Activated T-helper 1 cell treated with anti-CD3 and anti-CD28 coated beads, Interleukin-2, amount 50 U/mL, for 16 hours (primary cell): ENCODE results near the gene SH3D21.

Experiments used
- DNase-seq, 2 donors: peaks; one replicate each; pipeline ENCODE4 v3.0.0-alpha.2; 2020; ENCODE audit warnings: low read depth in 1 of 2, low spot score in 1 of 2

SH3D21 gene

DNA sequence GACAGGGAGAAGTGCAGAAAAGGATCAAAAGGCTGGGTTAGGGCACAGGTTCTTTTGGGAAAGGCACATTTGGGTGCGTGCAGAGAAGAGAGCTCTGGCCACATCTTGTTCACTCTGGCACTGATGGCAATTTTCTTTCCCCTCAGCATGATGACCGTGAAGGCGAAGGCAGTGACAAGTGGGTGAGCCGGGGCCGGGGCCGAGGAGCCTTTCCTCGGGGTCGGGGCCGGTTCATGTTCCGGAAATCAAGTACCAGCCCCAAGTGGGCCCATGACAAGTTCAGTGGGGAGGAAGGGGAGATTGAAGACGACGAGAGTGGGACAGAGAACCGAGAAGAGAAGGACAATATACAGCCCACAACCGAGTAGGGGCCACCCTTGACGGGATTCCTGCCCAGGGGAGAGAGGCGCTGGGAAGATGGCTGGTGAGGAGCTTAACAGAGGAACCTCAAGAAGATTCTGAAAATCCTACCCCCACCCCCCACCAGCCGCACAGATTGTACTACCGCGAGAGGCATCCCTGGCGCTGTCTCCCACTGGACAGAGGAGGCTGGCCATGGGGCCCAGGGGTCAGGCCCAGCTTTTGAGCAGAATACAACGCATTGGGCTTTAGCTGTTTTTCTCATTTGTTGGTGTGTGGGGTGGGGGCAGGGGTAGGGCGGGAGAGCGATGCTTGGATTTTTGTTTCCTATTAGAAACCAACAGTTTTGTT lies 2.4 kb upstream of the SH3D21 start:
- no peak for DNase-seq

DNA sequence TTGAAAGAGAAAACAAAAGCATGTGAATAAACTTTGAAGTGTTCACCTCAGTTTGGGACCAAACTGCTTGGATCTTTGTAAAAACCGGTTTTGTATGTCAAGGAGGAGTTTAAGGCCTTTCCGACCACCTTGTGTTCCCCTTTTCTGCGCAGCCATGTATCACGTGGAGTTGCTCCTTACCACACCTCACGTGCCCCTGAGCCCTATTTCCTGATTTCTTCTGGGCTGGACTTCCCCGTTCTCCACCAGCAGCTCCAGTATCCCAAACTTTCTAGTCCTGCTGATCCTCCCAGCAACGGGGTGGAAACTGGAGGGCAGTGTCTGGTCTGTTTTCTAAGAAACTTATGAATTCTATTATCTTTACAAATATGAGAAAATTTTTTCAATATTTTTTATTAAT lies 1.6 kb upstream of the SH3D21 start:
- no peak for DNase-seq

DNA sequence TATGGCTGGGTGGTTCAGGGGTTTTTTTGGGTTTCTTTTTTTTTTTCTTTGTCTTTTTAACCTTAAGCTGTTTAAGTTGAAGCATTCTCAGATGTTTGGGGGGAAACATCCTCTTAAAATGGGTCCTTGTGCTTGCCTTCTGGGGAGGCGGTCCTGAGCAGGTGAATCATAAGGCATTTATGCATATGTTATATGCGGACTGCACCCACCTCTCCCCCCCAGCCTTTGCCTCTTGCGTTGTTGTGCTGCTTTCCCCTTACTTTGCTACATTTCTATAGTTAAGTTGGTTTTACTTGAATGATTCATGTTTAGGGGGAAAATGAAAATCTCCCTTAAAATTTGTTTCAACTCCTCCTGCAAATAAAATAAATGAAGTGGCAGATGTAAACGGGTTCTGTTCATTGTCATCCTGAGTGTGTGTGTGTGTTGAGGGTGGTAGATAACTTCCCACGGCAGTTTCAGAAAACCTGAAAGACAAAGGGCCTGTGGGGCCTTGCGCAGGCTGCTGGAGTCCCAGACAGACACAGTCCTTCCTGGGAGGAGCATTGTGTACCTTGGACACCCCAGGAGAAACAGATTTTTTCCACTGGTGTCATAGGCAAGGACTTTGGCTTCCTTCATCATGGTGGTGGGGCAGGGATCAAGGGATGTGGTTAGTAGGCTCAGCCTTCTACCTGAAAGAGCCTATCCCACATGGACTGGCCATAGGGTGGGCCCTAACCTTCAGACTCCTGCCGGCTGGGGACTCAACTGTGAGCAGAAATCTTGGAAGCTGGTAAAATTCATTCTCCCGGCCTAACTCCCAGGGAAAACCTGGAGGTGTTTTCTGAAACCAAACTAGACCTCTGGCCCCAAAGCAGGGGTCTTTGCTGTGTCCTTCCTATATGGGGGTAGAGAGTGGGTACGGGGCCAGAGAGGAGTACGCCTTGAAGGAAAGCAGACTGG lies 926 bp upstream of the SH3D21 start:
- no peak for DNase-seq

DNA sequence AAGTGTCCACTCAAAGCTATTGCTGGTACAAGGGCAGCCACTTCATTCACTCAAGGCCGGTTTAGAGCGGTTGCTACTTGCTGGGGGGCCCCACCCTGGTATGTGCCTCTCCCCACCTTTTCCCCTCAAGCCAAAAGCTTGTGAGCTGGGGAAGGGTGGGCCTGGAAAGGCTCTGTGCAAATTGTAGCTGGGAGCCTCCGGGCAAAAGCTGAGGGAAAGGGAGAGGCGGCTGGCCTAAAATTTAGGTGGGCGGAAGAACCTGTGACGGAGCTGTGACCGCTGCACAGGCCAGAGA lies 306 bp upstream of the SH3D21 start:
- no peak for DNase-seq

DNA sequence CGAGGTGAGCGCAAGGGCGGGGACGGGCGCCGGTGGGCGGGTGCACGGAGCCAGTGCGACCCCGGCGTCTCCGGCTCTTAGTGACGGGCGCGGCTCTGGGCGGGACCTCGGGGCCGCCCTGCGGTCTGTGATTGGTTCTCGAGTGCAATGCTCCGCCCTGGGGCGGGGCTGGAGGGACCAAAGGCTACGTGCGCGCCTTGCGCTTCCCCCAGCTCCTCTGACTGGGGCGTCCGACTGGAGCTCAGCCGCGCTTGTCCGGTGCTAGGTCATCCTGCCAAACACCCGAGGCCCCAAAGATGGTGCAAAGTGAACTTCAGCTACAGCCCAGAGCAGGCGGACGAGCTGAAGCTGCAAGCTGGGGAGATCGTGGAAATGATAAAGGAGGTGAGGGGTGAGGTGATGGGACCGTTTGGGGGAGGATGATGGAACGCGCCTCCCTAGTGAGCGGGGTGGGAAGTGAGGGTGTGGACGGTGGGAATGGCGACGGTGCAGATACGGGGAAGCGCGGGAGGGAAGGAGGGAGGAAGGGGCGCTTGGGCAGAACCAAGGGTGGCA lies 811 bp downstream of the SH3D21 start:
- DNase-seq = peak; percentile 80 to 86

DNA sequence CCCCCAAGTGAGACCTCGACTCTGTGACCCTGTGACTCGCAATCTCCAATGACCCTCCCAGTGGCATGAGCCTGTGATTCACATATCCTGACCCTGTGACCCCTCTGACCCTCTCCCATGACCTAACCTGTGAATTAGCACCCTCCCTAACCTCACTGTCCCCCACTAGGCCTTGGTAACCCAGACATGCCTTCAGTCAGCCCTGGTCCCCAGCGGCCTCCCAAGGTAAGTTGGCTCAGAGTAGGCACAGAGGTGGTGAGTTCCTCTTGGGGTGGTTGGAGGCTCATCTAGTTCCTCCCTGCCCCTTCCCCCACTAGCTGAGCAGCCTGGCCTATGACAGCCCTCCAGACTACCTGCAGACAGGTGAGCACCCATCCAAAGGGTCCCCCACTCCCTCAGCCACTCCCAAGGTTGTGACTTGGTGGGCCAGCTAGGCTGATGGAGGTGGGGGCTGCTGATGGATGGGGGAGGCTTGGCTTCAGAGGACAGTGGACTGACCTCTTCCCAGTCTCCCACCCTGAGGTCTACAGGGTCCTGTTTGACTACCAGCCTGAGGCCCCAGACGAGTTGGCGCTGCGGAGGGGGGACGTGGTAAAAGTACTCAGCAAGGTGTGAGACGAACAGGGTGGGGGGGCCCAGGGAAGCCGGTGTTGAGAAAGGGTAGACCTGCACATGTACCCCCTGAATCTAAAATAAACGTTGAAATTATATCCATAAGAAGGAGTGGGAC lies 1.6 kb downstream of the SH3D21 start:
- DNase-seq = no peak

DNA sequence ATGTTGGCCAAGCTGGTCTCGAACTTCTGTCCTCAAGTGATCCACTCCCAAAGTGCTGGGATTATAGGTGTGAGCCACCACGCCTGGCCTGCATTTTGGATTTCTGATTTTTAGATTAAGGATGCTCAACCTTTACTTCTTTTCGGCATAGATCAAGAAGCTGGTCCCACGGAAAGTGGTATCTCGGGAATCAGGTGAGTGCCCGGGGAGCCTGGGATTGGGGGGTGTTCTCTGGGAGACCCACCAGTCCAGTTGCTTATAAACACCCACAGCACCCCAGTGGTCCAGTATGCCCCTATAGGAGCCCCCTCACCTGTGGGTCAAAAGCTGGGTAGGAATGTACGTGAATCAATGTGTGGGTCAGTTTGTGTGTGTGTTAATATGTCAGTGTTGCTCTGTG lies 3.2 kb downstream of the SH3D21 start:
- no peak for DNase-seq

DNA sequence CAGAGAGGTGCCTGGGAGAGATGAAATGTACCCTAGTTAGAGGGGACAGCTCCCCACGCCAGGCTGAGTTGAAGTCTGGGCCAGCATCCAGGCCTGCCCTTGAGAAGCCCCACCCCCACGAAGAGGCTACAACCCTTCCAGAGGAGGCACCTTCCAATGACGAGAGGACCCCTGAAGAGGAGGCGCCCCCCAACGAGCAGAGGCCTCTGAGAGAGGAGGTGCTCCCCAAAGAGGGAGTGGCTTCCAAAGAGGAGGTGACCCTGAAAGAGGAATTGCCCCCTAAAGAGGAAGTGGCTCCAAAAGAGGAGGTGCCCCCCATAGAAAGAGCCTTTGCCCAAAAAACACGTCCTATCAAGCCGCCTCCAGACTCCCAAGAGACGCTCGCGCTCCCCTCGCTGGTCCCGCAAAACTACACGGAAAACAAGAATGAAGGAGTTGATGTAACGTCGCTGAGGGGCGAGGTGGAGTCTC lies 14.2 kb downstream of the SH3D21 start:
- no peak for DNase-seq

DNA sequence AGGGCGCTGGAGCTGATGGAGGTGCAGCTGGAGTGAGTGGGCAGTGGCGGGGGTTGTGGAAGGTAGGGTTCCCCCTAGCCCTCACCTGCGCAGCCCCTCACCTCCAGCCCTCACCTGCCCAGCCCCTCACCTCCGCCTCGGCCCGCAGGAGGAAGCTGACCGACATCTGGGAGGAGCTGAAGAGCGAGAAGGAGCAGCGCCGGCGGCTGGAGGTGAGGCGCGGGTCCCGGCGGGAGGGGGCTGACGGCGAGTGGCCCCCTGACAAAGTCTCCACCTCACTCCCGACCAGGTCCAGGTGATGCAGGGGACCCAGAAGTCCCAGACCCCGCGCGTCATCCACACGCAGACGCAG lies 14.6 kb downstream of the SH3D21 start:
- DNase-seq = no peak

DNA sequence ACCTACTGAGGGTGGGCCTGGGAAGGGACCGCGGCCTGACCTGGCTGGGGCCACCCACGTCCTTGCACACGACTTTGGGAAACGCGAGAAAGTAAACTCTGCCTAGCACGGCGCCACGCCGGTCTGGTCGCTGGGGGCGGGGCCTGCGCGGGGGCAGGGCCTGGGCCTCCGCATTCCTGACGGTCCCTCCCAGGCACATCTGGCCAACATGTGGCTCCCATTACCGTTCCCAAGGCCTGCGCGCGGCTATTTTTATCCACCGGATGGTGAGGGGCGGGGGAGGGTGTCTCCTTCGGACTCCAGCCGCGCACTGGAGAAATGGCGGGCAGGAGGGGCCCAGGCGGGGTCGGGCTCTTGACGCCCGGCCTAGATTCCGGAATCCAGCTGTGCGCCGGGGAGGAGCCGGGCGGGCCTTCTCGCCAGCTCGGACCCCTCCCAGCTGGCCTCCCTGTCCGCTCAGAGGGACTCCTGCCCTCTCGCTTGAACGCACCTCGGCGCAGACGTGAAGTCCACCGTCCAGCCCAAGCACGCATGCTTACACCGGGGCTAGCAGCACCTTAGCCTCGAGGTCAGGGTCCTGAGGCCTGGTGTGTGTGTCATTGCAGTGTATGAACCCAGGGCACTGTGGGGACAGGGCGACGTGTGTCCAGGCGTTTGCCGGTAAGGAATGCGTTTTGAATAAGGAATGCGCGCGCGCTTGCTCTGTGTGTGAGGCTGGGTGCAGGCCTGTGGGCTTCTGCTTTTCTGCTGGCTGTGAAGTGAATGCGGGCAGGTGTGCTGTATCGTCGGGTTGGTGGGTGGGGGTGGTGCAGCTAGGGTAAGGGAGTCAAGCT lies 15.2 kb downstream of the SH3D21 start:
- no peak for DNase-seq

DNA sequence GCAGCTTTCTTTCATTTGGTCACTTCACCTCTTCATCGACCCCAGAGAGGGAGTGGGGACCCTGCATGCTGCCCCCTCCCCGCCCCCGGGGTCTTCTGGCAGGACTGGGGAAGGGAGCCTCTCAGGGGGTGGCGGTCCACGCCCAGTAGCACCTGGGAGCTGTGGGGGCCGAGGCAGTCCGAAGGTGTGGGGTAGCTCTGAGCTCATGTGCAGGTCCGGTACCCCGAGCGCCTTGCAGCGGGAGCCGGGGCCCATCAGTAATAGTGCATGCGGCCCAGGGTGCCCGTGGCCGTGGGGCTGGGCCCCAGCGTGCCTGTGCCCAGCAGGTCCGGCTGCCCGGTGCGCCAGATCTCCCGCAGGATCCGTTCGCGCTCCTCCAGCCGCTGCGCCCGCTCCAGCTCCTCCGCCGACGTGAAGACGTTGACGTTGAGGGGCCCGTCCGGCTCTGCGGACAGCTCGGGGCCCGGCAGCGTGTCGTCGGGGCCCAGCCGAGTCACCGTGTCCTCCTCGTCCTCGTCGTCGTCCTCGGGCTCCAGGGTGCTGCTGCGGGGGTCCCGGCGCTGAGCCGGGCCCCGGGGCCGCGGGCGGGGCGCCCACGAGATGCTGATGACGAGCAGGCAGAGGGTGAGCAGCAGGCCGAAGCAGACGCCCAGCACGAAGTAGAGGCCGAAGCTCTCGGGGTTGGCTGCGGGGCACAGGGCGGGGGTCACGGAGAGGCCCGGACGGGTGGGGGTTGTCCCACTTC lies 16.0 kb downstream of the SH3D21 start:
- DNase-seq = no peak

DNA sequence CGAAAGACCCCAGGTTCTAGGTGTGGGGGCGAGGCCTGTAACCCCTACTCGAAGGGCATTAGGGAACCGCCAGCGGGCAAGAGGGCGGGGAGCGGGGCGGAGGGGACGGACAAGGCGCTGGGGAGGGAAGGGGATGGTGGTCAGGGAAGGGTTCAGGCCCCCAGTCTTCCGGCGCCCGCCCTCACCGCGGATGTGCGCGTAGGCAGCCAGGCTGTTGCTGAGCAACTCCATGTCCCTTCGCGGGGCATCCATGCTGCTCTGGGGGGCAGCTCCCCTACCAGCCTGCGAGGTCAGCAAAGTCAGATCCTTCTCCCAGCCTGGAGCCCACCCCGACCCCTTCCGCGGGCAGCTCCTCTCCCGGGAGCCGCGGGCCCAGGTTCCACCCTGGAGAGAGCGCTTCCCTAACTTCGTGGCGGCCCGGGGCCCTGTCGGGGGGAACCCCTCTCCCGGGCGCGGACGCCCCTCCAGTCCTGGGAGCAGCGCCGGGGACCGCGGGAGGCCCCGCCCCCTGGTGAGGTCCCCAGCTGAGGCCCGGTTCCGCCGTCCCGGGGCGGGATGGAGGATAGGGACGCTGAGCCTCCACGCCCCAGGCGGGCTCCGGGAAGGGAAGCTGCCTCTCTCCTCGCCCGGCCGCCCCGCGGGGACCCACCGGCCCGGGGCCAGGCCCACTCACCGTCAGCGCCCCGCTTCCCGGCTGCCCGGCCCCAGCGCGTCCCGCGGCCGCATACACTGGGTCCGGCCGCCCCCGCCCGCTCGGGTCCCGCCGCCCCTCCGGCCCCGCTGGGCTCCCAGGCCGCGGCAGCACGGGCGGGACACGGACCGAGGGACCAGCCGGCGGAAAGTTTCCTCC lies 16.8 kb downstream of the SH3D21 start:
- no peak for DNase-seq

DNA sequence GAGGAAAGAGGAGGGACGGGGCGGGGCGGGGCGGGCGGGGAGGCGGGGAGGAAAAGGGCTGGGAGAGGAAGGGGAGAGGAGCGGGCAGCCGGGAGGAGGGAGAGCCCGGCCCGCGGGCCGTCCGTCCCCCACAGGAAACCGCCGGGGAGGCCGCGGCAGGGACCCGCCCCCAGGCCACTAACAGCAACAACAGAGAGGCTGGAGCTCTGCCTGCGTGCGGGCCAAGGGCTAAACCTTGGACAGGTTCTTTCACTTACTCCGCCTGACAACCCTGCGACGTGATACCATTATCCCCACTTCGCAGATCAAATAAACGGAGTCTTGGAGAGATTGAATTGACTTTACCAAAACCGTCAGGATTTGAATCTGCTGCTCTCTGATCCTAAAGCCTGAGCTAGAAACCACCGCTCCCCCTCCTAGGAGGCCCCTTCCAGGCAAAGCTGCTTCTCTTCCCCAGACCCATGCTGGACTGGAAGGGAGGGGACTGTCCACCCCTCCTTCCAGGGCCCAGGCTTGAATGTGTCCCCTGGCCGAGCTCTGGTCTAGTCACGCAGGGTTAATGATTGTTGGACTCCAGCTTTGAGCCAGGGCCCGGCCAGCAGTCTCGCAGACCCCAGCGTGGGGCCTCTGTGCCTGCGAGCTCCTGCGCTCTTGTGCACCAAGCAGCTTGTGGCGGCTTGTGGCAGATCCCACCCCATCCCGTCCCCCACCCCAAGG lies 17.6 kb downstream of the SH3D21 start, which contains the start of gene EVA1B:
EVA1B (minus strand) TSS at position 10 of the 717 bp plus-strand sequence. CDS start 608 bp downstream, outside the sequence.
- no peak for DNase-seq

DNA sequence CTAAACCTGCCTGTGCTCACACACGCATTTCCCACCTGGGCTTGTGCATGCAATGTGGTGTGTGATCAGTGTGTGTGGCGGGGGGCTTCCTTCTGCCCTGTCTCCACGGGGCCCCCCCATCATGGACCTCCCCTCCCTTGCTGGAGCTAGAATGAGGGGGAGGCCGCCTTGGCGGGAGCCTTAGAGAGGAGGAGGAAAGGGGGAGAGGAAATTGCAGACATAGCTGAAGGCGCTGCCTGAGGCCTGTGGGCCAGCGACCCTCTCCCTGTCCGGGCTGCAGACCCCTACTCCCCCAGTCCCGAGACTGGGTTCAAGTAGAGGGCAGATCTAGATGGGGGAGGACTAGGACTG lies 18.2 kb downstream of the SH3D21 start:
- no peak for DNase-seq

DNA sequence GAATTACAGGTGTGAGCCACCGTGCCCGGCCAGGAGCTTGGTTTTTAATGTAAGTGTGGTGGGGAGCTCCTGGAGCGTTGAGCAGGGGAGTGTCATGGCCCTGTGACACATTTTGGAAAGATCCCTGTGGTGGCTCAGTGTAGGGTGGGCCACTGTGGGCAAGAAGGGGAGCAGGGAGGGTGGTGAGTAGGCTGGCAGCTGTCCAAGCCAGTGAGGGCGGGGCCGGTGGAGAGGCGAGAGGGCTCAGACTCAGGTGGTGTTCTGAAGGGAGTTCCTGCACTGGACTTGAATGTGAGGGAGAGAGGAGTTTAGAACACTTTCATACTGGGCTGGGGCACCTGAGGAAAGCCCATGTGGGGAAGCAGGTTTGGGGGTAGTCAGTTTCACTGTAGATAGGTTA lies 20.3 kb downstream of the SH3D21 start:
- no peak for DNase-seq

DNA sequence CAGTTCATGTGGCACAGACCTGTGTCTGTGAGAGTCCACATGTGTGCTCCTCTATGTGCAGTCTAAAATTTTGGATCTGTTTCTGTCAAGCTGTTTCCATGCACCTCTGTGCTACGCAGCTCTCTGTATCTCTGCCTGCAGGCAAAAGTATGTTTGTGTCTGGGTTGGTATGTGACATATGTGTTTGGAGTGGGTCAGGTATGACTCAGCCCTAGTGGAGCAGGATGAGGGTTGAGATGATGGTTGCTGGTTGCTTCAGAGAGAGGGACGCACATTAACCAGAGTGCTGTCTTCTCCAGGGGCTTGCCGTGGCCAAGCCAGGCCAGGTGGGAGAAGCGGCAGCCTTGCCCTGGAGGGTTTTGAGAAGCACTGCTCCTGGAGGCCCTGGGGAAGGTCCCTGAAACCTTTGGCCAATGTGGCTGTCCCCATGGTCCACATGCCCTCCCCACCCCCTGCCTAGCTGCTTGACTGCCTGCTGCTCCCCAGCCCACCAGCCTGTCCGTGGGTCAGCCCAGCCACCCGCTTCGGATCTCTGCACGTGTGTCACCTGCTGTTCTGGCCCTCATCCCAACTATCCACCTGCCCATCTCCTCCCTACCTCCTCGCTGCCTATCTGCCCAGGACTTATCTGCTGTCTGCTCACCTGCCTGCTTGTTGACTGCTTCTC lies 21.4 kb downstream of the SH3D21 start:
- DNase-seq = no peak

DNA sequence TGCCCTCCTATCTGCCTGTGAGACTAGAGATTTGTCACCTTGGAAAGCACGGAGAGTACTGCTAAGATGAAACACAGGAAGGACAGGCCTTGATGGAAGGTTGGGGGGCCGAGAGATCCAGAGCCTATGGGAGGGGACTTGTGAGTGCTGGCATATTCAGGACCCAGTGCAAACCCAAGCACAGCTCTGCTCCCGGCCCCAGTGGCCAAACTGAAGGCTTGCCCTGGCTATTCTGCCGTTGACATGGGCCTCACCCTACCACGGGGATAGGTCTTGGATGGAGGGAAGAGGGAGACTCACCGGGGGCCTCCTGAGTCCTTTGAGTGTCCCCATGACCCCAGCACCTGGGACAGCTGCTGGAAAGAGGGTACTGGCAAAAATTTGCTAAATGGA lies 21.9 kb downstream of the SH3D21 start:
- no peak for DNase-seq

DNA sequence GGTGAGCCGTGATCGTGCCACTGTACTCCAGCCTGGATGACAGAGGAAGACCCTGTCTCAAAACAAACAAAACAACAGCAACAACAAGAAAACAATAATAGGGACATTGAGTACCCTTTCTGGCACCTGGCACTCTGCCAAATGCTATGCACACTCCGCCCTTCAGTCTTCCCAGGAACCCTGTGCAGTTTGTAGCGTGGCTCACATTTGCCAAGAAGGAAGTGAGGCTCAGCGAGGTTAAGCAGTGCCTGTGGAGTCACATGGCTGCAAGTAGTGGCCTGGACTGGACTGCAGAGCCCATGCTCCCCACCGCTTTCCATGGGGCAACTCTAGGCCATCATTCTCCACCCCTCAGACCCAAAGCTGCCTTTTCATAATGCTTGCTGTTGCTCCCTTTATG lies 22.5 kb downstream of the SH3D21 start:
- DNase-seq = no peak
